Activated CD4-positive, CD25-positive, alpha-beta regulatory T cell treated with anti-CD3 and anti-CD28 coated beads, Interleukin-2, amount 50 U/mL, for 16 hours (primary cell): ENCODE measurements around the gene SH3PXD2B.
"Not testable (repeated sequence)": the region's sequence is repeated elsewhere in the genome, so short reads cannot be mapped to it uniquely, and the experiment has no call there.

ENCODE experiments used
- DNase-seq: peaks from one replicate; pipeline ENCODE4 v3.0.0-alpha.2; 2020; ENCODE audit warnings: low read depth, low spot score

The SH3PXD2B gene

DNA sequence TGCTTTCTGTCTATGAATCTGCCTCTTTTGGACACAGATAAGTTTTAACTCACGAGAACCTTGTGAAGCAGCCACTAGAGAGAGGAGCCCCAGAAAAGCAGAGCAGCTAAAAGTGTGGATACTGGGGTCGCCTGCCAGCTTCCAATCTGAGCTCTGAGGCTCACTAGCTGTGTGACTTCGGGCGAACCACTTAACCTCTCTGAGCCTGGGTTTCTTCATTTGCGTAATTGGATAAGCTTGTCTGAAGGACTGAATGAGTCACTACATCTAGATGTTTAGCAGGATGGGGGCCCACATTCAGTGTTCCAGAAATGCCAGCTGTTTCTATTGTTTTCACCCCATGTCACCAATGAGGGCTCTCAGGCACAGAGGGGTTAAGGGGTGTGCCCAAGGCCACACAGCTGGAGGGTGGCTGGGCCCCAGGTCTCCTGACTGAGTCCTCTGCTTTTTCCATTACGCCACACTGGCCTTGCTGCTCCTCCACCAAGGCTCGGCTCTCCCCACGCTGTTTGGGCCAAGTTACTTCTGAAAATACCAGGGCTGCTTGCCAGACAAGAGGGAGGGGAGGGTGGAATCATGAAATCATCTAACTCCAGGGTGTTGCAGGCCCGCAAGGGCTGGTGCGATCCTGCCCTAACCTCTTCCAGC, 36.2 kb downstream of the SH3PXD2B start:
- no peak for DNase-seq

DNA sequence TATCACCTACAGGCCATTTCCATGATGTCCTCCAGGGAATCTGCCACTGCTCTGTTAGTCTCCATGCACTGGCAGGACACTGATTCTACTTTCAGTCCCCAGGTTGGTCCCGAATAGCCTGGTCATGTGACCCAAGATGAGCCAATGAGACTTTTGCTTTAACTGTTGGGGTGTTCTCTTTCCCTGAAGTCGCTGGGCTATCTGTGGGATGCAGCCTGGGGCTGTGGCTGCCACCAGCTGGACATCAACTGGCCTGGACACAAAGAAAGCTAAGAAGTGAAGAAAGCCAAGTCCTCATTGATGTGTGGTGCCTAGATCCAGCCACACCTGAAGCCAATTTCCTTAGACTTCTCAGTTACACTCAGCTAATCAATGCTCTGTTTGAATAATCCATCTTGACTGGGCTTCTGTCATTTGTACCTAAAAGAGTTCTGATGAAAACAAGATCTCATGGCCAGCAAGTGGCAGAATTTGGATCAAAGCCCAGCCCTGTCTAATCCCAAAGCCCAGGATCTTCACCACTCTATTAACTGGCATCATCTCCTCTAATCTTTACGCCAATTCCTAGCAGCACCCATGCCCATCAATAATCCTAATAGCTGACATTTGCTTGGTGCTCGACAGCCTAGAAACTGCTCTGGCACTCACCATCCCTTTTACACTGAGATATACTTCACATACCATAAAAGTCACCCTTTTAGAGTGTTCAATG, 37.0 kb downstream of the SH3PXD2B start:
- no peak for DNase-seq

- no peak for DNase-seq
Observed at GRCh38 chr5:172415362-172416275, 38.7 kb downstream of the SH3PXD2B start.

DNA sequence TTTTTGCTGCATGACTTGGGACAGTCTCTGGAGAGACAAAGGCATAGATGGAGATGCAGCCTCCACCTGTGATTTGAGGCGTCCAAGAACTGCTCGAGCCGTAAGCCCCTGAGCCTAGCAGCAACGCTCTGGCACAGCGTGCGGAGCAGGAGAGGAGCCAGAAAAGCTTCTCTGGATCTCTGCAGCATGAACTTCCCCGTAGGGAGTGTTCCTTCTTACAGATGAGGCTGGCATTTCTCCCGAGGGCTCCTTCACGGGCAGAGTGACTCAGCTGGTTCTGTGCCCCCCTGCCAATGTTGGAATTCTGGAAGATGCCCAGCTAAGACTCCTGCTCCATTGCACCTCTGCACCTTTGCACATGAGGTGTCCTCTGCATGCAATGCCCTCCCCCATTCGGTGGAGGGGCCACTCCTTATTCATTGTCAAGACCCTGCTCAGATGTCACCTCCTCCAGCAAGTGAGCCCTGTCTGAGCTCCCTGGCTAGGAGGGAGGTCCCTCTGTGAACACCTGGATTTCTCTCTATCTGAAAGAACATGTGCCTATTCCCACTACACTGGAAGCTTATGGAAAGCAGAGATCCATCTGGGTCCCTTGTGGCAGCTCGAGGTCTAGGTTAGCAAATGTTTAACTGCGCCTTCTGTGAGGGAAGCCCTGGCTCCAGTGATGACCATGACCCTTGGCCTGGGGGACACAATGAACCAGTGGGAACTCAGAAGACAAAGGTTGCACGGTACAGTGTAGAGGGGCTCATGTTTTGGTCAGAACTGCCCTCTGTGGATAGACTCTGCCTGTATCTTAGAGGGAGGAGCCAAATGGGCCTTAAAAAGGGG, 39.6 kb downstream of the SH3PXD2B start:
- DNase-seq, result no peak

DNA sequence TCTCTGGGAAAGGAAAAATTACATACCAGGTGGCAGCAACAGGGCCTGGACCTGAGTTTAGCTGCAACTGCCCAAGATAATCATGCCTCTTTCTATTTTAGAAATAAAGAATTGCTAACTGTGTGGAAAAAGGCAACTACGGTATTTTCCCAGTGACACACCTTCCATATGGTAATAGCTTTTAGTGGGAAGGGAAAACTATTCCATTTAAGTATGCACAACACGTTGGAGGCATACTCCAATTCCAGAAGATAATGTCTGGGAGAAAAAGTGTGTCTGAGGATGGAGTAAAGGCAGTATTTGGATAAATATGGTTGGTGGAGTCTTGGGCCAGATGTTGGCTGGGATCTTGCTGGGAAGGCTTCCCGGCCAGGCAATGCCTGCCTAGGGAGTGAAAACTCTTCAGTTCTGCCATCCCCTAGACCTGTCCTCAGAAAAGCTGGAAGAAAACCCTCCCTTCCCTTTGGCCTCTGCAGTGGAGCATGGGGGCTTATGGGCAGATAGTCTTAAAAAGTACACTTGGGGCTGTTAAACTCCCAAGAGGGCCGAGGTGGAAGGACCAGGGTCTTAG, 40.6 kb downstream of the SH3PXD2B start:
- DNase-seq, result no peak

- no peak for DNase-seq
Observed at GRCh38 chr5:172412724-172413286, 41.5 kb downstream of the SH3PXD2B start.

- DNase-seq, result no peak
Observed at GRCh38 chr5:172411484-172412072, 42.7 kb downstream of the SH3PXD2B start.

DNA sequence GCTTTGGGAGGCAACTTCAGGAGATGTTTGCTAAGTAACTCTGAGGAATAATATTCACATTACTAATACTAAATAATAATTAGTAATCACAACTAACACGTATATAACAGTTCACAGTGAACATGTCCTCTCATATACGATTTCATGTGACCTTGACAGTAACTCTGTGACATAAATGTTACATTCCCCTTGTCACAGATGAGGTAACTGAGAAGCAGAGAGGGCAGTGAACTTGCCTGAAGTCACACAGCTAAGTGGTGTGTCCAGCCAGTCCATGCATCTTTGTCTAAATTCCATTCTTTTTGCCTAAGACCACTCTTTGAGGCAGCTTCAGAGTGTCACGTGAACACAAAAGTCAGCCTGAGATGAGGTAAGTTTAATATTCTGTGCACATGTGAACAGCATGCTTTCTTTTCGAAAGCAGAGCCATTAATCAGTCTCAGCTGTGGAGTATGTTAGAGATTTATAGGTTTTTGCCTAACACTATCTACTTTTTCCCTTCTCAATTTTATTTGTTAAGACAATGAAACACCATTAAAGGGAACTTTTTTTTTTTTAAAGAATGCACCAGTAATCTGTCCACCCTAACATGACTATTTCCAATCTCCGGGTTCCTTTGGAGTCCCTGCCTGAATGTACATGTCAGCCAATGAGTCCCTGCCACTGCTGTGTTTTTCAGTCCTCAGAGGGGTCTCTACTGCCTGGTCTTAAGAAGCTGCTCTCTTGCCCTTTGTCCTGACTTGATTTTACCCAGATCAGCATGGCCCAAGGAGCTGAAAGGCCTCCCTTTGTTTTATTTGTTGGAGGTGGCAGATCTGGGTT, 43.5 kb downstream of the SH3PXD2B start:
- no peak for DNase-seq

- no peak for DNase-seq
Observed at GRCh38 chr5:172410160-172410559, 44.2 kb downstream of the SH3PXD2B start.

DNA sequence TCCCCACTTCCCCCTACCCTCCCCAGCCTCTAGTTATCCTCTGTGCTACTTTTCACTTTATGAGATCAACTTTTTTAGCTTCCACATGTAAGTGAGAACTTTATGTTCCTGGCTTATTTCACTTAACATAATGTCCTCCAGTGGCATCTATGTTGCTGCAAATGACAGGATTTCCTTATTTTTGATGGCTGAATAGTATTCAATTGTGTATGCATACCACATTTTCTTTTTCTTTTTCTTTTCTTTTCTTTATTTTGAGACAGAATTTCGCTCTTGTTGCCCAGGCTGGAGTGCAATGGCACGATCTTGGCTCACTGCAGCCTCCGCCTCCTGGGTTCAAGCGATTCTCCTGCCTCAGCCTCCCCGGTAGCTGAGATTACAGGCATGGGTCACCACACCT, 44.8 kb downstream of the SH3PXD2B start:
- not testable (repeated sequence) for DNase-seq

GRCh38 chr5:172407822-172408221, 46.5 kb downstream of the SH3PXD2B start:
- DNase-seq, result no peak

DNA sequence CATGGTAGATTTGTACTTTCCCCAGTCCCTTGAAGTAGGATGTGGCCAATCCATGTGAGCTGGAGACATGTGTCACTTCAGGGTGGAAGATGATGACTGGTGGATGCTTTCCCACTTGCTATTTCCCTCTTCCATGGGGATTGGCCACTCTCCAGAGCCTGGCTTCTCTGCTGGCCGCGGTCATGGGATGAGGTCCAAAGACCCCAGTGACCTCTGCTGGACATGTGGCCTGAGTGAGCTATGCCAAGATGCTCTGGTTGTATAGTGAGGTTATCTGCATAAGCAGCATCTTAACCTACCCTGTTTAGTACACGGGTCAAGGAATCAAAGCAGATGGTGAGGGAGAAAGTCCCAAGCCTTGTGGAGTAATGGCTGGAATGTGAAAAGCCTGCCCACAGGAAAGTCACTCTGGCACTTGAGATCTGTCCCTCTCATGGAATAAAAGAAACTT, 47.1 kb downstream of the SH3PXD2B start:
- DNase-seq, result no peak

DNA sequence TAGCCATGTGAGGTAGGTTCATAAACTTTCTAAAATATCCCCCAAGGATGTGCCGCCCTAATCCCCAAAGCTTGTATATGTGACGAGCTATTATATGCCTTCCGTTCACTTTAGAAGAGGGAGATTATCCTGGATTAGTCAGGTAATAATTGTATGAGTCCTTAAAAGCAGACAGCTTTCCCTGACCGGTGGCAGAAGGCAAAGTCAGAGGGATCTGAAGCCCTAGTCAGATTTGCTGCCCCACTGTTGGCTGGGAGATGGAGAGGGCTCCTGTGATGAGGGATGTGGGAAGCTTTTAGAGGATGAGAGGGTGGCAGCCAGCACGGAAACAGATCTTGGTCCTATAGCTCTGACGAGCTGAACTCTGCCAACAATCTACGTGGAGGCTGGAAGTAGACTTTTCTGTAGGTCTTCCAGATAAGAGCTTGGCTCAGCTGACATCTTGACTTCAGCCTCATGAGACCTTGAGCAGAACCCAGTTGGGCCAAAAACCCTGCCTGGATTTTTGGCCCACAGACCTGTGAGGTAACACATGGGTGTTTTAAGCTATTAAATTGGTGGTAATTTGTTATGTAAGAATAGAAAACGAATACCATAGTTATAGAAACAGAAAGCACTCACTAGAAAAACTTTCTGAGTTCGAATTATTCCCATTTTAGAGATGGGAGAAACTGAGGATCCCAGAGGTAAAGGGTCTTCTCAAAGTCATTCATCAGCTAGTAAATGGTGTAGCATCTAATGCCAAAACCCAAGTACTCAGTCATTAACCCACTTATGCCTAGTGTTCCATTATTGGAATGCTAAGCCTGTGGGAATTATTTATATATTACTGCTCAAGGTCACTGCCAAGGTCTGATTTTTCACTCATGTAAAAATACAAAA, 48.9 kb downstream of the SH3PXD2B start:
- no peak for DNase-seq

- no peak for DNase-seq
Observed at GRCh38 chr5:172404746-172405145, 49.6 kb downstream of the SH3PXD2B start.

- no peak for DNase-seq
Observed at GRCh38 chr5:172403817-172404216, 50.5 kb downstream of the SH3PXD2B start.

DNA sequence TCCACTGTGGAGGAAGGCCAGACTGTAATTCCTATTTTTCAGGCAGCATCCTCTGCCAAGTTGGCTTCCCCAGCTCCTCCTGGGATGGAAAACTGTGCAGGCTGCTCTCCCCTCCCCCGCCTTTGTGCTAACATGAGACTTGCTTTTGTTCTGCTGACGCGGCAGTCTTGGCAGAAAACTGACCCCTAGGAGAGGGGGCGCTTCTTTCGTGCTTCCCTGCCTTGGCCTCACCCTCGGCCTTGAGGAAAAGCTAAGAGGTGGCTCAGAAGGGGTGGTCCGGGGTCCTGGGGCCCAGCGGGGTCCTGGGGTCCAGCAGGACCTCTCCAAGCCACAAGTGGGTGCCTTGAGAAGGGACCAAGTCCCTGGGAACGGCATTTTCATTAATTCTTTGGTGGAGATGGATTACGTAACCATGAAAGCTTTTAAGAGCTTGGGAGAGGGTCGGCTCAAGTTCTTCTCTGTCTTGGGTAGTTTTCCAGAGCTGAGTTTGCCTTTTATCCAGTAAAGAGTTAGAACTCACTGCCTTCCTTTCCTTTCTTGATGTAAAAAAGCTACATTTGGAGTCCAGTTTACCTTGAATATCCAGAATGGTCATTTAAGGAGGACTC, 51.0 kb downstream of the SH3PXD2B start:
- DNase-seq, result no peak

DNA sequence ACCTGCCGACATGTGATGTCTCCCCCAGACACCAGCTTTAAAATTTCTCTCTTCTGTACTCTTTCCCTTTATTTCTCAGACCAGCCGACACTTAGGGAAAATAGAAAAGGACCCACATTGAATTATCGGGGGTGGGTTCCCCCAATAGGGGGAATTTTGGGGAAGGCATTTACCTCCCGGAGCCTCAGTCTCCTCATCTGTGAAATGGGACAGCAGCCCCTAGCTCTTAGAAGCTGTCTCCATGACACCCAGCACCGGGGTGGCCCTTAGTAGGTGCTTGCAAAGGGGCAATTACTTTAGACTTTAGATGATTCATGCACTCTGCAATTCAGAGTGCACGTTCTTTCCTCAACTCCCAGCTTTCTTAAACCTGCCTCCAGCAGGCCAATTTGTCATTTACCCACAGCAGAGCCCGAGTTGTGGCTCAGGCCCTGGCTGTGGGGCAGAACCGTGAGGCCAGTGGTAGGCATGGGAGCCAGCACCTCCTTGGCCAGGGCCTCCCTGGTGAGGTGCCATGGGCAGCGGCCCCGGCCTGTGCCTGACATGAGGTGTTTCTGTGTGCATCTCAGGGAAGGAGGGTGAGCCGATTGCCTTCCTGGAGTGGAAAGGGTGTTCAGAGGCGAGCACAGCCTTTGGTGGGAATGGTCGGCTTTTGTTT, 51.7 kb downstream of the SH3PXD2B start:
- no peak for DNase-seq
